Glutamatergic neuron (in vitro differentiated cells): ENCODE results near the gene RCBTB2. TPM values are rescaled to one million over a fixed set of nuclear protein-coding genes. Genes with fewer than 3 reads are reported as not detected.

Experiments used
- DNase-seq: peaks from one replicate; pipeline ENCODE4 v3.0.0; 2022
- H3K27ac Mint-ChIP-seq: one replicate; pipeline ENCODE4 v1.8.0; 2020; ENCODE audit warnings: mild to moderate bottlenecking, mixed read lengths, inconsistent platforms; ENCODE audit not compliant: unreplicated experiment
- H3K27me3 Mint-ChIP-seq: one replicate; pipeline ENCODE4 v1.8.0; 2020; ENCODE audit warnings: mild to moderate bottlenecking, moderate library complexity, mixed read lengths, inconsistent platforms; ENCODE audit not compliant: unreplicated experiment
- H3K36me3 Mint-ChIP-seq: one replicate; pipeline ENCODE4 v1.8.0; 2020; ENCODE audit warnings: mild to moderate bottlenecking, mixed read lengths, inconsistent platforms; ENCODE audit not compliant: unreplicated experiment
- H3K4me1 Mint-ChIP-seq: one replicate; pipeline ENCODE4 v1.8.0; 2020; ENCODE audit warnings: mild to moderate bottlenecking, low read depth, mixed read lengths, inconsistent platforms; ENCODE audit not compliant: unreplicated experiment
- H3K4me3 Mint-ChIP-seq: one replicate; pipeline ENCODE4 v1.8.0; 2020; ENCODE audit warnings: mild to moderate bottlenecking, mixed read lengths, inconsistent platforms; ENCODE audit not compliant: unreplicated experiment
- H3K9me3 Mint-ChIP-seq: one replicate; pipeline ENCODE4 v1.8.0; 2020; ENCODE audit warnings: mild to moderate bottlenecking, moderate library complexity, mixed read lengths, inconsistent platforms; ENCODE audit not compliant: unreplicated experiment
- total RNA-seq: library from RNA; stranded (reverse); fragmentation: NEBNext Ultra II Directional; extraction: Animal tissue kit (Norgen Biotek cat#: 25700); gene quantifications from one replicate; pipeline ENCODE4 v1.2.1, GENCODE V29; 2021; ENCODE audit not compliant: unreplicated experiment
- TF ChIP-seq, protein P1 (sequence below): fragments of 200-600 bp; sonication (generic); IDR thresholded peaks from one replicate; pipeline ENCODE4 v1.5.0; 2021; ENCODE audit not compliant: partially characterized antibody, unreplicated experiment

Gene RCBTB2
- total RNA-seq, 1 donor from 2014 or later: 7.4 TPM

- TF ChIP-seq, protein P1, sequence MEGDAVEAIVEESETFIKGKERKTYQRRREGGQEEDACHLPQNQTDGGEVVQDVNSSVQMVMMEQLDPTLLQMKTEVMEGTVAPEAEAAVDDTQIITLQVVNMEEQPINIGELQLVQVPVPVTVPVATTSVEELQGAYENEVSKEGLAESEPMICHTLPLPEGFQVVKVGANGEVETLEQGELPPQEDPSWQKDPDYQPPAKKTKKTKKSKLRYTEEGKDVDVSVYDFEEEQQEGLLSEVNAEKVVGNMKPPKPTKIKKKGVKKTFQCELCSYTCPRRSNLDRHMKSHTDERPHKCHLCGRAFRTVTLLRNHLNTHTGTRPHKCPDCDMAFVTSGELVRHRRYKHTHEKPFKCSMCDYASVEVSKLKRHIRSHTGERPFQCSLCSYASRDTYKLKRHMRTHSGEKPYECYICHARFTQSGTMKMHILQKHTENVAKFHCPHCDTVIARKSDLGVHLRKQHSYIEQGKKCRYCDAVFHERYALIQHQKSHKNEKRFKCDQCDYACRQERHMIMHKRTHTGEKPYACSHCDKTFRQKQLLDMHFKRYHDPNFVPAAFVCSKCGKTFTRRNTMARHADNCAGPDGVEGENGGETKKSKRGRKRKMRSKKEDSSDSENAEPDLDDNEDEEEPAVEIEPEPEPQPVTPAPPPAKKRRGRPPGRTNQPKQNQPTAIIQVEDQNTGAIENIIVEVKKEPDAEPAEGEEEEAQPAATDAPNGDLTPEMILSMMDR: no peak
- Mint-ChIP-seq H3K4me3 (peak overlapping the region; percentile 94), H3K27me3 (peaks cover 5% of the 10 kb centered on the region), H3K36me3 (no peaks in the 10 kb centered on the region), H3K9me3 (no peaks in the 10 kb centered on the region), H3K27ac (peak overlapping the region; percentile 7), H3K4me1 (peaks cover 4% of the 10 kb centered on the region)
- no peak for DNase-seq
Measured at GRCh38 chr13:48531416-48532255, 1.2 kb downstream of the RCBTB2 start.

- TF ChIP-seq, protein P1: no peak
- H3K4me3 Mint-ChIP-seq: peak overlapping the region; percentile 28
- H3K27me3 Mint-ChIP-seq: peaks cover 5% of the 10 kb centered on the region
- H3K9me3 Mint-ChIP-seq: no peaks in the 10 kb centered on the region
- no peak overlapping the region for H3K27ac Mint-ChIP-seq
- no peak for DNase-seq
- H3K4me1 Mint-ChIP-seq: peaks cover 4% of the 10 kb centered on the region
- no peaks in the 10 kb centered on the region for H3K36me3 Mint-ChIP-seq
Measured at GRCh38 chr13:48530833-48531232, 2.0 kb downstream of the RCBTB2 start.

DNA sequence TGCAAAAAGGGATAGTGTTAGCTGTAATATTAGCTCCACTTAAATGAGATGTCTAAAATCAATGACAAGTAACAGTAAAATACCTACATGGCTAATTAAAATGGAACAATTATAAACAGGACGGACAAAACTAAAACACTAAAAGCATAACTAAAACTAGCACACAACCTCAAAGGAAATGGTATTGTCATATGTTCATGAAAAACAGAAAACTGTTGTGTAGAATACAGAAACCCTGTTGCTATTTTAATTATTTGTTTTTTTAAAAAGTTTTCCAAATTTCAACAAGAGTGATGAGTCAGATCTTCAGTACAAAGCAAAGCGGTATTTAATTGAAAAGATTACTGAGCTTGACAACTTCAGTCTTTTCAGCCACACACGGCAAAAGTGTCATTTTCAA is 4.2 kb downstream of the RCBTB2 start:
- no peak for DNase-seq
- TF ChIP-seq, protein P1: no peak
- Mint-ChIP-seq H3K27me3 (peaks cover 5% of the 10 kb centered on the region), H3K36me3 (no peaks in the 10 kb centered on the region), H3K4me3 (no peak overlapping the region), H3K27ac (no peak overlapping the region), H3K4me1 (peaks cover 4% of the 10 kb centered on the region), H3K9me3 (no peaks in the 10 kb centered on the region)

DNA sequence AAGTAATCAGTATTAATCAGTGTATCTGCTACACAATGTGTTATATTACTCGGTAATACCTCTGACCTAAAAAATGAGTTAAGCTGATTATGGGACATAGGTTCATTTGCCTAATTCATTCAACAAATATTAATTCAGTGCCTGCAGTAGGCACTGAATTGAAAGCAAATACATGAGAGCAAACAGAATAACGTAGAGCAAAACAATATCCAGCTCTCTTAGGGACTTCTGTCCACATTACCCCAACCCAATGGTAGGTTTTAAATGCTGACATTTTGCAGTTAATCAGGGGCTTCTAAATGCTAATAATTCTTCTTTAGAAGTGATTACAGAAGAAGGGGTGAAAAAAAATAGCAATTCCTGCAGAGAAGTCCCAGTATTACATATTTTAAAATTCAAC is 4.9 kb downstream of the RCBTB2 start:
- H3K4me1 Mint-ChIP-seq: peaks cover 4% of the 10 kb centered on the region
- no peak for DNase-seq

DNA sequence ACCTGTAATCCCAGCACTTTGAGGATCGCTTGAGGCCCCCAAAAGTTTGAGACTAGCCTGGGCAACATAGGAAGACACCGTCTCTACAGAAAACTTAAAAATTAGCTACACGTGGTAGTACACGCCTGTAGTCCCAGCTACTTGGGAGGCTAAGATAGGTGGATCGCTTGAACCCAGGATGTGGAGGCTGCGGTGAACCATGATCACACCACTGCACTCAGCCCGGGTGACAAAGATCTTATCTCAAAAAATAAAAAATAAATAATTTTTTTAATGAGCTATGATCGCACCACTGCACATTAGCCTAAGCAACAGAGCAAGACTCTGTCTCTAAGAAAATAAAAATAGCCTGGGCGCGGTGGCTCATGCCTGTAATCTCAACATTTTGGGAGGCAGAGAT is 6.6 kb downstream of the RCBTB2 start:
- peaks cover 8% of the 10 kb centered on the region for H3K4me1 Mint-ChIP-seq
- H3K4me3 Mint-ChIP-seq: no peak overlapping the region
- no peak for DNase-seq
- TF ChIP-seq, protein P1: no peak
- no peaks in the 10 kb centered on the region for H3K36me3 Mint-ChIP-seq
- no peaks in the 10 kb centered on the region for H3K27me3 Mint-ChIP-seq
- no peaks in the 10 kb centered on the region for H3K9me3 Mint-ChIP-seq
- no peak overlapping the region for H3K27ac Mint-ChIP-seq

More for the DNA sequence above, 4.9 kb downstream of the RCBTB2 start:
- Mint-ChIP-seq H3K4me3 (no peak overlapping the region), H3K27me3 (peaks cover 5% of the 10 kb centered on the region), H3K27ac (no peak overlapping the region), H3K36me3 (no peaks in the 10 kb centered on the region), H3K9me3 (no peaks in the 10 kb centered on the region)
- TF ChIP-seq, protein P1: no peak
